HepG2 (cell line): ENCODE measurements around the gene SMYD4. TPM values are rescaled to one million over a fixed set of nuclear protein-coding genes. Genes with fewer than 3 reads are reported as not detected.

Source experiments
- ARID4A ChIP-seq: sonication (generic); formaldehyde crosslinking; IDR thresholded peaks from 2 replicates; pipeline ENCODE4 v1.5.0; 2020; ENCODE audit warnings: mild to moderate bottlenecking, missing genetic modification reagents, borderline replicate concordance
- E2F5 ChIP-seq: sonication (generic); formaldehyde crosslinking; conservative IDR thresholded peaks from 2 replicates; pipeline ENCODE4 v1.4.0; 2020; ENCODE audit warnings: missing genetic modification reagents
- KDM5A ChIP-seq: fragments of 200-600 bp; sonication (generic); IDR thresholded peaks from 2 replicates; pipeline ENCODE4 v1.7.0; 2018; ENCODE audit warnings: antibody characterized with exemption, mild to moderate bottlenecking, low read length, borderline replicate concordance
- NFE2L2 ChIP-seq: fragments of 150-350 bp; IDR thresholded peaks from 2 replicates; pipeline ENCODE4 v1.6.1; 2014; ENCODE audit warnings: low read length
- PHF5A ChIP-seq: IDR thresholded peaks from one replicate; pipeline ENCODE4 v1.6.1; 2018; ENCODE audit warnings: low read depth, missing genetic modification reagents; ENCODE audit not compliant: unreplicated experiment
- SNAPC4 ChIP-seq: sonication (generic); formaldehyde crosslinking; IDR thresholded peaks from 2 replicates; pipeline ENCODE4 v1.4.0; 2020; ENCODE audit warnings: mild to moderate bottlenecking, missing genetic modification reagents
- TAF1 ChIP-seq: sonication (generic); formaldehyde crosslinking; IDR thresholded peaks from 2 replicates; pipeline ENCODE4 v1.4.0; 2020; ENCODE audit warnings: missing genetic modification reagents
- USF2 ChIP-seq, 2 experiments: sonication (generic) in 1 of 2; formaldehyde crosslinking in 1 of 2; IDR thresholded peaks; 2 replicates each; pipeline versions ENCODE4 v1.5.1 to v1.6.1; 2011 to 2020; ENCODE audit warnings: borderline replicate concordance in 1 of 2, low read depth in 1 of 2, low read length in 1 of 2, mild to moderate bottlenecking in 1 of 2, missing genetic modification reagents in 1 of 2, moderate library complexity in 1 of 2
- ZFP90 ChIP-seq: sonication (generic); formaldehyde crosslinking; IDR thresholded peaks from 2 replicates; pipeline ENCODE4 v1.8.0; 2022; ENCODE audit warnings: missing genetic modification reagents, mild to moderate bottlenecking, inconsistent platforms, borderline replicate concordance
- ZNF33A ChIP-seq: sonication (generic); formaldehyde crosslinking; IDR thresholded peaks from 2 replicates; pipeline ENCODE4 v1.5.1; 2020; ENCODE audit warnings: missing genetic modification reagents, mild to moderate bottlenecking, moderate library complexity, borderline replicate concordance
- ZNF530 ChIP-seq: sonication (generic); formaldehyde crosslinking; IDR thresholded peaks from 2 replicates; pipeline ENCODE4 v1.5.0; 2020; ENCODE audit warnings: low read depth, mild to moderate bottlenecking, missing genetic modification reagents
- ZNF563 ChIP-seq: sonication (generic); formaldehyde crosslinking; IDR thresholded peaks from 2 replicates; pipeline ENCODE4 v1.8.0; 2022; ENCODE audit warnings: mild to moderate bottlenecking, moderate library complexity, missing genetic modification reagents
- ZNF879 ChIP-seq: sonication (generic); formaldehyde crosslinking; IDR thresholded peaks from 2 replicates; pipeline ENCODE4 v1.8.1; 2023; ENCODE audit warnings: missing genetic modification reagents
- ZNF891 ChIP-seq: sonication (generic); formaldehyde crosslinking; IDR thresholded peaks from 2 replicates; pipeline ENCODE4 v1.5.0; 2020; ENCODE audit warnings: mild to moderate bottlenecking, missing genetic modification reagents
- polyA plus RNA-seq, 8 experiments: library from polyadenylated mRNA; depleted of rRNA in 3 of 8; stranded (reverse) in 7 of 8; unstranded in 1 of 8; fragments of >200 nt; fragmentation: Illumina TruSeq in 4 of 8; extraction: Trizol in 4 of 8; gene quantifications; 2 replicates each; pipeline versions ENCODE4 v1.2.1 to v1.2.3, GENCODE V29; 2011 to 2016; ENCODE audit warnings: low read depth in 4 of 8, missing spikeins in 1 of 8, mixed read lengths in 1 of 8; ENCODE audit not compliant: insufficient read depth in 1 of 8
- total RNA-seq, 5 experiments: library from RNA; depleted of rRNA; stranded (reverse); fragments of >200 nt; fragmentation: Illumina TruSeq; extraction: Trizol; gene quantifications; 2 replicates each; pipeline ENCODE4 v1.2.3, GENCODE V29; 2016; ENCODE audit warnings: low read depth in 1 of 5

The SMYD4 gene
- total and polyA plus RNA-seq, 2 of the 13 experiments (the other 11 are each of a cell fraction or from before 2014, with no cell fraction given): 7.4 to 11.3 TPM

- TF ChIP-seq ARID4A (CRISPR knock-in tag) (peak; percentile 85; the same call in 1 of the 2 replicates), PHF5A (CRISPR knock-in tag) (peak; percentile 98), ZNF563 (CRISPR knock-in tag) (peak; percentile 87), TAF1 (CRISPR knock-in tag) (peak; percentile 36; the same call in 1 of the 2 replicates), ZNF33A (CRISPR knock-in tag) (no peak), NFE2L2 (no peak), ZNF879 (CRISPR knock-in tag) (0 out of 2 replicates have a peak, but pooled peaks have one; percentile 47), SNAPC4 (CRISPR knock-in tag) (no peak), USF2 (IDR thresholded peaks at IDR 0.05; ENCODE audit: low read depth, low read length) (peak; percentile 56), USF2 (CRISPR knock-in tag; IDR thresholded peaks at IDR 0.05; ENCODE audit: borderline replicate concordance) (peak; percentile 69), ZNF530 (CRISPR knock-in tag) (no peak), KDM5A (no peak), ZNF891 (CRISPR knock-in tag) (no peak; the same call in 1 of the 2 replicates), E2F5 (CRISPR knock-in tag) (0 out of 2 replicates have a peak, but pooled peaks have one; percentile 35), ZFP90 (CRISPR knock-in tag) (peak; percentile 85; the same call in 1 of the 2 replicates)
These were observed 93.1 kb downstream of the SMYD4 start (continued) for GRCh38 chr17:1736348-1737281.
